Measurements from ENCODE around the gene LSM3. TPM values are rescaled to one million over a fixed set of nuclear protein-coding genes. Genes with fewer than 3 reads are reported as not detected.
A peak's percentile ranks its signal among the peaks of the same experiment; 100 is the strongest.

Gene LSM3
- total RNA-seq, 1 donor from 2014 or later: 12.4 TPM

GRCh38 chr3:14179114-14179465 is 473 bp downstream of the LSM3 start:
- Mint-ChIP-seq H3K4me1 (ENCODE audit: unreplicated experiment) (peaks cover 36% of the 10 kb centered on the region), H3K27me3 (no peaks in the 10 kb centered on the region), H3K9me3 (no peaks in the 10 kb centered on the region), H3K27ac (peak overlapping the region; percentile 99), H3K36me3 (peaks cover 24% of the 10 kb centered on the region), H3K4me3 (peak overlapping the region; percentile 94)
- TF ChIP-seq CTCF (conservative IDR thresholded peaks at IDR 0.05): no peak
- DNase-seq (ENCODE audit: extremely low spot score, unreplicated experiment): no peak

GRCh38 chr3:14179795-14180194 is 1.2 kb downstream of the LSM3 start:
- H3K27ac Mint-ChIP-seq: peak overlapping the region; percentile 99
- H3K4me1 Mint-ChIP-seq (ENCODE audit: unreplicated experiment): peaks cover 35% of the 10 kb centered on the region
- peaks cover 24% of the 10 kb centered on the region for H3K36me3 Mint-ChIP-seq
- no peak for TF ChIP-seq CTCF (conservative IDR thresholded peaks at IDR 0.05)
- DNase-seq (ENCODE audit: extremely low spot score, unreplicated experiment): no peak
- no peaks in the 10 kb centered on the region for H3K27me3 Mint-ChIP-seq
- no peaks in the 10 kb centered on the region for H3K9me3 Mint-ChIP-seq
- peak overlapping the region; percentile 94 for H3K4me3 Mint-ChIP-seq

GRCh38 chr3:14181253-14181652 is 2.6 kb downstream of the LSM3 start:
- Mint-ChIP-seq H3K27ac (no peak overlapping the region), H3K27me3 (no peaks in the 10 kb centered on the region), H3K9me3 (no peaks in the 10 kb centered on the region), H3K36me3 (peaks cover 27% of the 10 kb centered on the region), H3K4me3 (peak overlapping the region; percentile 31), H3K4me1 (ENCODE audit: unreplicated experiment) (peaks cover 22% of the 10 kb centered on the region)
- TF ChIP-seq CTCF (conservative IDR thresholded peaks at IDR 0.05): no peak
- DNase-seq (ENCODE audit: extremely low spot score, unreplicated experiment): no peak

- H3K36me3 Mint-ChIP-seq: peaks cover 31% of the 10 kb centered on the region
- H3K27ac Mint-ChIP-seq: no peak overlapping the region
- no peak overlapping the region for H3K4me3 Mint-ChIP-seq
- no peaks in the 10 kb centered on the region for H3K27me3 Mint-ChIP-seq
- DNase-seq (ENCODE audit: extremely low spot score, unreplicated experiment): no peak
- H3K4me1 Mint-ChIP-seq (ENCODE audit: unreplicated experiment): peaks cover 10% of the 10 kb centered on the region
- no peaks in the 10 kb centered on the region for H3K9me3 Mint-ChIP-seq
- TF ChIP-seq CTCF (conservative IDR thresholded peaks at IDR 0.05): no peak
Observed at GRCh38 chr3:14183015-14183577, 4.5 kb downstream of the LSM3 start.

GRCh38 chr3:14186854-14187458 is 8.3 kb downstream of the LSM3 start:
- Mint-ChIP-seq H3K4me3 (no peak overlapping the region), H3K27ac (no peak overlapping the region), H3K9me3 (peaks cover 4% of the 10 kb centered on the region), H3K36me3 (peaks cover 47% of the 10 kb centered on the region), H3K4me1 (ENCODE audit: unreplicated experiment) (no peaks in the 10 kb centered on the region), H3K27me3 (no peaks in the 10 kb centered on the region)
- no peak for DNase-seq (ENCODE audit: extremely low spot score, unreplicated experiment)
- no peak for TF ChIP-seq CTCF (conservative IDR thresholded peaks at IDR 0.05)
